22Rv1 (cell line): ENCODE results near the gene STUB1.

Experiments
- H3K27ac ChIP-seq: fragments of 450-650 bp; 2 replicates; pipeline ENCODE4 v1.5.1; 2017
- CTCF ChIP-seq: fragments of 450-650 bp; IDR thresholded peaks from 2 replicates; pipeline ENCODE4 v1.5.1; 2017; ENCODE audit warnings: mild to moderate bottlenecking
- ZFX ChIP-seq: fragments of 450-650 bp; IDR thresholded peaks from 2 replicates; pipeline ENCODE4 v1.6.1; 2017; ENCODE audit warnings: antibody characterized with exemption, borderline replicate concordance

The STUB1 gene

DNA sequence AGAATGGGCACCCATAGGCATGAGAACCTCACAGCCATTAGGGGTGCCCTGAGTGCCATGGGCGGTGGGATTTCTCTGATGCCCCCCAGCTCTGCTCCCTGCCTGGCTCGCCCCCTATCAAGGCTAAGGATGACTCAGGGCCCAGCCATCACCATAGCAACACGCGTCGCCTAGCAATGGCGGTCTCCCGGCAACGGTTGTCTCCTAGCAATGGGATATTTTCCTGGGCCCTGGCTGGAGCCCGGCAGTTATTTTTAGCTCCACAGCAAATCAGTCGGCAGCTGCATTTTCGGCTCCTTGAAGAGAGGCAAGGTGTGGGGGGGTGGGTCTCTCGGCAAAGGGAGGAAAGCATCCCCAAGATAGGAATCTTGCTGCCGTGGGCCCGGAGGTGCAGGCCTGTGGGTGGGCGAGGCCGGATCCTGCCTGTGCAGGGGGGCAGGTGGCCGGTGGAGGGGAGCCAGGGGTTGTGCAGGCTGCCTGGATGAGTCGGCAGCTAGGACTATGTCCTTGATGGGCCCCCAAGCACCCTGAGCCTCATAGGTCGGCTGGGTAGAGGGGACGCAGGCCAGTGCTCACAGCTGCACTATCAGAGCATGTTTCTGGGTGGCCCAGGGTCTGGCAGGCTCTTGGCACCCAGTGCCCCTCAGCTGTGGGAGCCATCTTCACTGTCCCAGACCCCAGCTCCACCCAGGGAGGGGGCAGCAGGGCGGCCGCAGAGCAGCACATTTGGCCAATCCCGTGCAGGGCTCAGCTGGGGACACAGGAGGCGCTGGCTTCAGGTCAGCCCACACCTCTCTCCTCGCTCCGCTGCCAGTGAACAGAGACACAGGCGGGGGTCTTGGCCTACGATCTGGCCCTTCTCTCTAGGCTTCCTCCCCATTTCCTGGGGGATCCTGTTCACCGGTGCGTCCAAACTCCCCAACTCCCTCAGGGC lies 29.6 kb downstream of the STUB1 start:
- H3K27ac ChIP-seq = 0 out of 2 replicates have a peak overlapping the region, but pooled peaks have one; percentile 23
- no peak for TF ChIP-seq CTCF
- TF ChIP-seq ZFX = no peak

GRCh38 chr16:710500-711075 lies 30.4 kb downstream of the STUB1 start:
- TF ChIP-seq ZFX (no peak), CTCF (no peak)
- H3K27ac ChIP-seq = no peak overlapping the region

DNA sequence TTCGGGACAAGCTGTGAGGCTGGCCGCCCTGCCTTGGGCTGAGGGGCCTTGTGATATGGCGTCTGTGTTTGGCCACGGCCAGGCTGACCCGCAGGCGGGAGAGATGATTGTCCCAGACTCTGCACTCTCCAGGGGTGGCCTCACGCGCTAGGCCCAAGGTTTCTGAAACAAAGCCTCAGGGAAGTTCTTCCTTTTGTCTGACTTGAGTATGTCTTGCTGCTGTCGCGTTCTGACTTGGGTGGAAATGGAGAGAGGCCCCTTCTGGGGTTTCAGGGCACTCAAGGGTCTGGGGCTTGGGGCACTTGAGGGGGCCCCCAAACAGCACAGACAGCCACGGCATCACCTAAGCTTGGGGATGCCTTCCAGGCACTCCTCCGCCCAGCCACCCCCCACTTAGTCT lies 30.9 kb downstream of the STUB1 start:
- no peak for TF ChIP-seq ZFX
- no peak for TF ChIP-seq CTCF
- no peak overlapping the region for H3K27ac ChIP-seq

DNA sequence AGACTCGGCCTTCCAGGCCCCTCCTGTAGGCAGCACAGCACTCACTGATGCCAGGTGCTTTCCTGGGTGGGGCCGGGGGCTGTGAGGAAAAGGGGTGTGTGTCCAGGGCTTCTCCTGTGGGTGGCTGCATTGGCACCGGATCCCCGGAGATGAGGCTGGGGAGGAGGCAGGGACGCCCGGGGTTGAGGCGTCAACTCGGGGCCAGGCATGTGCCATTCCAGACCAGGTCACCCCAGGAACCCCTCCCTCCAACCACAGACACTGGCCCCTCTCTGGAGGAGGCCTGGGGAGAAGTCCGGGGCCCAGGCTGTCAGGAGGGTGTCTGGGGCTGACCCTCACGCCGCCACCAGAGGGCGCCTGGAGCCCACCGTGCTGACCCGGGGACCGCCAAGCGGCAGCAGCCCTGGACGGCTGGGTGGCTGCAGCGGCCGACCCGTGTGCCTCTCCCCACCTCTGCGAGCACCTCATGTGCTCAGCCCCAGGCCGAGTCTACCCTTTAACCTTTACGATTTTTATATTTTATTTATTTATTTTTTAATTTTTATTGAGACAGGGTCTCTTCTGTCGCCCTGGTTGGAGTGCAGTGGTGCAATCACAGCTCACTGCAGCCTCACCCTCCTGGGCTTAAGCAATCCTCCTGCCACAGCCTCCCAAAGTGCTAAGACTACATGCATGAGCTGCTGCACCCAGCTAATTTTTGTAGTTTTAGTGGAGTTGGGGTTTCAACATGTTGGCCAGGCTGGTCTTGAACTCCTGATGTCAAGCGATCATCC lies 31.5 kb downstream of the STUB1 start:
- no peak overlapping the region for H3K27ac ChIP-seq
- TF ChIP-seq CTCF = peak; percentile 95
- no peak for TF ChIP-seq ZFX

DNA sequence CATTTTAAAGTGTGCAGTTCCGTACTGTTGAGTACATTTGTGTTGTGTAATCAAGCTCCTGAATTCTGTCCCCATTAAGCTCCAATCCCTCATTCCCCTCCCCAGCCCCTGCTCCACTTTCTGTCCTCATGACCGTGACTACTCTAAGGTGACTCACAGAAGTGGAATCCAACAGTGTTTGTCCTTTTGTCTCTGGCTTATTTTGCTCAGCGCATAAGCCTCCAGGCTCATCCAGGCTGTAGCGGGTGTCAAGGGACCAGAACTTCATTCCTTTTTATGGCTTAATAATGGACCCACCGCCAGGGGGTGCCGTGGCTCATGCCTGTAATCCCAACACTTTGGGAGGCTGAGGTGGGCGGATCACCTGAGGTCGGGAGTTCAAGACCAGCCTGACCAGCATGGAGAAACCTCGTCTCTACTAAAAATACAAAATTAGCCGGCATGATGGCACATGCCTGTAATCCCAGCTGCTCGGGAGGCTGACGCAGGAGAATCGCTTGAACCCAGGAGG lies 32.6 kb downstream of the STUB1 start:
- peak; percentile 80 for TF ChIP-seq CTCF

GRCh38 chr16:714079-714478 lies 33.9 kb downstream of the STUB1 start:
- TF ChIP-seq ZFX (no peak), CTCF (no peak)
- H3K27ac ChIP-seq = peak overlapping the region; percentile 98

More for the DNA sequence above, 32.6 kb downstream of the STUB1 start:
- peak overlapping the region; percentile 42; the same call in 1 of the 2 replicates for H3K27ac ChIP-seq
